Activated naive CD8-positive, alpha-beta T cell treated with anti-CD3 and anti-CD28 coated beads, Interleukin-2, amount 50 U/mL, for 24 hours (primary cell): Measurements from ENCODE around the gene CPEB3.
A peak's percentile ranks its signal among the peaks of the same experiment; 100 is the strongest.

Experiments
- ATAC-seq: fragments of 150-1000 bp; cut with Tn5 transposase; one replicate; pipeline ENCODE4 v1.10.0; 2021
- DNase-seq: peaks from one replicate; pipeline ENCODE4 v3.0.0; 2021
- H3K27ac Mint-ChIP-seq: one replicate; pipeline ENCODE4 v1.8.0; 2021; ENCODE audit warnings: mild to moderate bottlenecking, mixed read lengths
- H3K27me3 Mint-ChIP-seq: one replicate; pipeline ENCODE4 v1.8.0; 2021; ENCODE audit warnings: mixed read lengths
- H3K36me3 Mint-ChIP-seq: one replicate; pipeline ENCODE4 v1.8.0; 2021; ENCODE audit warnings: low read depth, mixed read lengths
- H3K4me1 Mint-ChIP-seq: one replicate; pipeline ENCODE4 v1.8.0; 2021; ENCODE audit warnings: mixed read lengths
- H3K4me3 Mint-ChIP-seq: one replicate; pipeline ENCODE4 v1.8.0; 2021; ENCODE audit warnings: mild to moderate bottlenecking, moderate library complexity, mixed read lengths
- H3K9me3 Mint-ChIP-seq: one replicate; pipeline ENCODE4 v1.8.0; 2021; ENCODE audit warnings: mixed read lengths

Gene CPEB3

DNA sequence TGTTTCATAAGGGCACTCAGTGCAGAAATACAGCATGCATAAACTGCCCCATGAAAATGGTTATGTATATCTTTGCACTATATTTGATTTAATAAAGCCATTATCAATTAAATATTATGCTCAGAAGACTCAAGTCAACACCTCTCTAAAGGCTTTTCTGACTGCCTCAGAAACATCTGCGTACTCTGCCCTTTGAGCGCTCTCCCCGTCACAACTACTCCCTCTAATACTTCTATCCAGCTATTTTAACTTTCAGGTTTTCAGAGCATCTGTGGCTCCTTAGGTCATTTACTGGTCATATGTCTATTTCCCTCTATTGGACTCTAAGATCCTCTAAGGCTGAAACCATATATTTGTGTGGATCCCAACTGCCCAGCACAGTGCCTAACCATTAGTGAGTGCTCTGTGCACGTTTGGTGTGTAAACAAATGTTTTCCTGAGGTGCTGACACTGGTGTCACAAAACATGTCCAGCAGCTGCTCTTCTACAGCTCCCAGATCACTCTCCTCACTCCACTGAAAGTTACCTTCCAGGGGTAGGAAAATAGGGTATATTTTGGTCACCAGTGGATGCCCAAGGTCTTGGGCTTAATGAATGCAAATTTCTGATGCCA, 188.2 kb downstream of the CPEB3 start:
- Mint-ChIP-seq H3K27me3 (no peaks in the 10 kb centered on the region), H3K4me1 (peaks cover 13% of the 10 kb centered on the region), H3K9me3 (no peaks in the 10 kb centered on the region), H3K4me3 (no peak overlapping the region), H3K36me3 (no peaks in the 10 kb centered on the region), H3K27ac (no peak overlapping the region)
- no peak for ATAC-seq
- no peak for DNase-seq

DNA sequence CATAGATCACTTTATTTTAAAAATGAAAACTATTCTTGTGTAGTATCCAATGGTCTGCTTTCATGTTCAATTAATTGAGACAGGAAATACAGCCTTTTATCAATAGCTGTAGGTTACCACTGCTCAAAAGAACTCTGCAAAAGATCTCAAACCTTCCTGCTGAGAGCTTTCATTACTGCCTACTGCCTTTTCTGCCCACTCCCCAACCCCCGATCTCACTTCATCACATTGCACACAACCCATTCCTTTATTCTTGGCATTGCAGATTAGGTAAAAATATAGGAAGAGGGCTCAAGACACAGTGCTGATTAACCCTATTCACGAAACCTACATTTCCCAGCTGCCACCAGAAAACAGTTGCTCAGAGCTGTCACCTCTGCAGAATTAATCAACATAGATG, 195.9 kb downstream of the CPEB3 start:
- no peak for ATAC-seq
- H3K27ac Mint-ChIP-seq, result no peak overlapping the region
- H3K9me3 Mint-ChIP-seq, result no peaks in the 10 kb centered on the region

DNA sequence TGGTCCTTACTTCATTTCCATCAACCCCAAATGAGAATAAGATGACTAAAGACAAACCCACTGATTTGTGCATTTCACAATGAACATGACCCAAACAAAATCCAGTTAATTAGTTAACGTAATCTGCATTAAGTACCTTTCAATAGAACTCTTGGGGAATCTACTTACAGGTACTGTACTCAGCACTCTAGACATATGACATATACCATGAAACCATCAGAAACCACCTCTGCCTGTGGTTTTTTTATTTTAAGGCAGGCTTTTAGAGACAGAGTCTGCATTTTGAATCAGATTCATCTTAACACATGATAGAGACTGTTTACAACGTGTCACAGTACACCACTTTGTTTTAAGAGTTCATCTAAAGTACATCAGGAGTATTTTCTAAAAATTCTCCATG, 198.9 kb downstream of the CPEB3 start:
- Mint-ChIP-seq H3K27ac (no peak overlapping the region), H3K27me3 (no peaks in the 10 kb centered on the region), H3K36me3 (no peaks in the 10 kb centered on the region), H3K4me1 (peaks cover 6% of the 10 kb centered on the region), H3K9me3 (no peaks in the 10 kb centered on the region), H3K4me3 (no peak overlapping the region)
- ATAC-seq (no peak), DNase-seq (no peak)

More for the DNA sequence above, 195.9 kb downstream of the CPEB3 start:
- H3K36me3 Mint-ChIP-seq, result no peaks in the 10 kb centered on the region
- no peak overlapping the region for H3K4me3 Mint-ChIP-seq
- DNase-seq, result no peak
- no peaks in the 10 kb centered on the region for H3K27me3 Mint-ChIP-seq
- no peaks in the 10 kb centered on the region for H3K4me1 Mint-ChIP-seq

DNA sequence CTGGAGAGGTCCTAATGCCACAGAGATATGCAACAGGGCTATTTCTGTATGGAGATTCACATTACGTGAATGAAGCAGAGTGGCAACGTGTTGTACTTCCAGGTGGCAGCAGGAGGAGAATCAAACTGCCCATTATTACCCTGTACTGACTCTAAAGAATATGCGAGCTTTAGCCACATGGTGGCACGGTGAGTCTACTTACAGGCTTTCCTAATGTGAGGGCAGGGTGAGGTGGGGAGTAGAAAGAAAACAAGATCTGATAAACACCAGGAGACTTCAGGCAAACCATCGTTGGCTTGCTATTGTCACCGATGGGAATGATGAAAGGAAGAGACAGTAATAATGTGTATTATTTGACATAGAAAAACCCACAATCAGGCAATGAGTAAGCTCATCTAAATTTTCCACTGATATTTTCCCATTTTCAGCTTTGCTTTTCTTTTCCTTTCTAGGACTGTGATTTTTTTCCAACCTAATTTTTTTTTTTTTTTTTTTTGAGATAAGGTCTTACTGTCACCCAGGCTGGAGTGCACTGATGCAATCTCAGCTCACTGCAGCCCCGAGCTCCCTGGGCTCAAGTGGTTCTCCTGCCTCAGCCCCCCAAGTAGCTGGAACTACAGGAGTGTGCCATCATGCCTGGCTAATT, 203.0 kb downstream of the CPEB3 start:
- Mint-ChIP-seq H3K9me3 (no peaks in the 10 kb centered on the region), H3K27ac (no peak overlapping the region), H3K27me3 (no peaks in the 10 kb centered on the region), H3K4me3 (no peak overlapping the region), H3K4me1 (peaks cover 6% of the 10 kb centered on the region), H3K36me3 (no peaks in the 10 kb centered on the region)
- ATAC-seq (peak; percentile 94), DNase-seq (peak; percentile 29)

DNA sequence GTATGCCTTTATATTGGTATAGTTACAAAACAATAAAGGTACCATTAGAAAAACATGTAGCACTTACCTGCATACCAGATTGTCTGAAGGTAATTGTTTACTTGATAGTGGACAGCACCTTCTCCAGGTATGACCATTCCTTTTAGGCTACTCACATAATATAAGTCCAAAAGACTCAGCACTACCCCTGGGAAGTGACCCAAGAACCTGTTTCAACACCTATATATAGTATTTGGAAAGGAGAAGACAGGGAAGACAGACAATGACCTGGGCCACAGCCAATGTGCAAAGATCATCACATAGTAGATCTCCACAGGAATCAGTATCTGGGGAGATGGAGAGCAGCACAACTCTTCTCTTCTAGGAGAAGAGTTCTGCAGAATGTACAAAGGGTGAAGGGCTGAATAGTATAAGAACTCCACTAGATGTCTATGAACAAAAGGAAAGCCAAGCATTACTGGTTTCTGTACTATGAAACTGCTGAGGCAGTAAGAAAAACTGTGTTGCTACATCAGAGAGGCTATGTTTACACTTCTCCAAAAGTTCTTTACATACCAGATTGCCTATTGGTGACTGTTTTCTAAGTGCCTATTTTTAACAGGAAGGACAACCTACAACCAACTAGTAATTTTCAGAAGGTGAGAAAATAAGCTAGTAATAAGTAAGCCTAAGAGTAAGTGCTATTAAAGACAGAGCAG, 208.1 kb downstream of the CPEB3 start:
- H3K4me3 Mint-ChIP-seq, result no peak overlapping the region
- no peak overlapping the region for H3K27ac Mint-ChIP-seq
- peaks cover 11% of the 10 kb centered on the region for H3K36me3 Mint-ChIP-seq
- ATAC-seq (no peak), DNase-seq (no peak)
- peaks cover 3% of the 10 kb centered on the region for H3K4me1 Mint-ChIP-seq
- H3K9me3 Mint-ChIP-seq, result no peaks in the 10 kb centered on the region
- no peaks in the 10 kb centered on the region for H3K27me3 Mint-ChIP-seq

- Mint-ChIP-seq H3K4me1 (no peaks in the 10 kb centered on the region), H3K36me3 (peaks cover 11% of the 10 kb centered on the region), H3K27me3 (no peaks in the 10 kb centered on the region), H3K27ac (no peak overlapping the region), H3K9me3 (no peaks in the 10 kb centered on the region), H3K4me3 (no peak overlapping the region)
- DNase-seq (no peak), ATAC-seq (no peak)
These were observed 209.2 kb downstream of the CPEB3 start for GRCh38 chr10:92081641-92082040.

DNA sequence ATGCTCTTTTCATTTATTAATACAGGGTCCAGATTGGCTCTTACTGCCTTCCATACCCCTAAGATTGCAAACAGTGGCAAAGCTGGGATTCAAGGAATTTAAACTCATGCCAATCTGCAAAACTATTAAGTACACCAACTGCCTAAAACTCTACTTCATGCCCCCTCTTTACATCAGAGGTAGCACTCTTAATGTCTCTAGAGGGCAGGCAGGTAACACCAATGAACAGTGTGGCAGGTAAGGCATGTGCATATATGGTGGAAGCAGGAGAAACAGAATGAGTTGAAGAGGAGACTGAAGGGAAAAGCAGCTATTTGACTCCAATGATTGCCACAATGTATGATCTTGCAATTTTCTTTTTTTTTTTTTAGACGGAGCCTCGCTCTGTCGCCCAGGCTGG, 210.6 kb downstream of the CPEB3 start:
- H3K4me1 Mint-ChIP-seq, result no peaks in the 10 kb centered on the region
- ATAC-seq, result no peak
- H3K4me3 Mint-ChIP-seq, result no peak overlapping the region
- no peaks in the 10 kb centered on the region for H3K9me3 Mint-ChIP-seq
- peaks cover 13% of the 10 kb centered on the region for H3K36me3 Mint-ChIP-seq
- no peak for DNase-seq
- no peak overlapping the region for H3K27ac Mint-ChIP-seq
- H3K27me3 Mint-ChIP-seq, result no peaks in the 10 kb centered on the region

GRCh38 chr10:92079003-92079402, 211.9 kb downstream of the CPEB3 start:
- Mint-ChIP-seq H3K27me3 (no peaks in the 10 kb centered on the region), H3K4me3 (no peak overlapping the region), H3K36me3 (peaks cover 13% of the 10 kb centered on the region), H3K27ac (no peak overlapping the region), H3K9me3 (no peaks in the 10 kb centered on the region), H3K4me1 (no peaks in the 10 kb centered on the region)
- DNase-seq (no peak), ATAC-seq (no peak)

DNA sequence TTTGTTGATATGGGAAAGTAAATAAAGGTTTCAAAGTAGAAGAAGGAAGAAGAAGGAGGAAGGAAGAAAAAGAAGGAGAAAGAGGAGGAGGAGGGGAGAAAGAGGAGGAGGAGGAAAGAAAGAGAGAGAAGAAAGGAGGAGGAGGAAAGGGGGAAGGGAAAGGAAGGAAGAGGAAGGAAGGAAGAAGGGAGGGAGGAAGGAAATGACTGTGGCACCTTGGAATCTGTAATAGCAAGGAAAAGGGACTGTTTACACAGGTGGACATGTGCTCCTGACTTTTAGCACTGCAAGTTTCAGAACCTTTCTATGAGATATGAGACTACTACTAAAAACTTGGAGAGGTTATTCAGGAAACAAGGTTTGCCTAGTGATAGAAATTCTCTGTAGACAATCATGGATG, 214.2 kb downstream of the CPEB3 start:
- H3K9me3 Mint-ChIP-seq, result no peaks in the 10 kb centered on the region
- no peak overlapping the region for H3K4me3 Mint-ChIP-seq
- H3K27ac Mint-ChIP-seq, result no peak overlapping the region
- ATAC-seq (no peak), DNase-seq (no peak)
- H3K27me3 Mint-ChIP-seq, result no peaks in the 10 kb centered on the region
- H3K4me1 Mint-ChIP-seq, result no peaks in the 10 kb centered on the region
- peaks cover 14% of the 10 kb centered on the region for H3K36me3 Mint-ChIP-seq

- Mint-ChIP-seq H3K27ac (no peak overlapping the region), H3K36me3 (peaks cover 10% of the 10 kb centered on the region), H3K9me3 (no peaks in the 10 kb centered on the region), H3K4me1 (no peaks in the 10 kb centered on the region), H3K4me3 (no peak overlapping the region), H3K27me3 (no peaks in the 10 kb centered on the region)
- no peak for DNase-seq
- no peak for ATAC-seq
These were observed 215.0 kb downstream of the CPEB3 start for GRCh38 chr10:92075829-92076228.

DNA sequence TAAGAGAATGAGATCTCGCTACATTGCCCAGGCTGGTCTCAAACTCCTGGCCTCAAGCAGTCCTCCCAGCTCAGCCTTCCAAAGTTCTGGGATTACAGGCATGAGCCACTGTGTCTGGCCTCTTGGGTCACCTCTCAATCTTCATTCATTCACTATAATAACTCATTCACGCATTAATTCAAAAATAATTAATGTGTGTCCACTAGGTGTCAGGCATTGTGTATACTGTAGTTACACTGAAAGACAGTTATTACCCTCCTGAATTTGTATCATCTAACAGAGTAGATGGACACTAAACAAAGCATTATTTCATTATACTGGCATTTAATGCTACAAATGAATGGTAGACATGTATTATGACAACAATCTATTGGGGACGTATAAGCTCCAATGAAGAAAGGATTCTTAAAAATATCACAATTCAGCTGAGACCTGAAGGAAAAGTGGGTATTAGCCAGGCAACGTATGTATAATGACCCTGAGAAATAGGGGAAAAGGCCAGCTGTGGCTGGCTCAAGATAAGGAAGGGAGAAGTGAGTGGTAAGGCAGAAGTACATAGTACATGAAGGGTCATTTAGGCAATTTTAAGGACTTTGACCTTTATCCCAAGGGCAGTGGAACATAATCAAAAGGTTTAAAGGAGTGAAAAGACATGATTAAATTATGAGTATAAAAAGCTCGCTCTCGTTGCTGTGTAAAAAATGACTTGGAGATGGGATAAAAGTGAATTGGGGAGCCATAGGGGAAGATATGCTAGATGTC, 216.6 kb downstream of the CPEB3 start:
- DNase-seq (no peak), ATAC-seq (no peak)
- Mint-ChIP-seq H3K4me1 (no peaks in the 10 kb centered on the region), H3K27me3 (no peaks in the 10 kb centered on the region), H3K36me3 (peaks cover 5% of the 10 kb centered on the region), H3K27ac (no peak overlapping the region), H3K9me3 (no peaks in the 10 kb centered on the region), H3K4me3 (no peak overlapping the region)

DNA sequence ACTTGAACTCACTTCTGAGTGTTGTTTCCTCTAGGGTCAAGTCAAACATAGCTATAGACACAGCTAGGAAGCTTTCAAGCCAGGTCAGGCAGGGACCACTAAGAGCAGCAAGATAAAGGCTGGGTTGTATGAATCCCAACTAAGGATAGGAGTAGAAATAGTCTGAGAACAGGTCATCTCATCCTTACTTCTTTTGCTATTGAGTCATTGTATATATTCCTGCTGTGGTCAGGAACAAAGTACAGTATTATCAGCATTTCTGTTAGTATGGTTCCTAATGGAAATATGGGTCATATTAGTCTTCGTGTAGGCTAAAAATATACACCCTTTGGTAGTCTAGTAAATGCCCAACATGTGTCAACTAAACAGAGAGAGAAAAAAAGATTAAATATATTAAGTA, 222.0 kb downstream of the CPEB3 start:
- no peaks in the 10 kb centered on the region for H3K27me3 Mint-ChIP-seq
- H3K36me3 Mint-ChIP-seq, result peaks cover 1% of the 10 kb centered on the region
- H3K27ac Mint-ChIP-seq, result no peak overlapping the region
- no peak for ATAC-seq
- H3K4me1 Mint-ChIP-seq, result no peaks in the 10 kb centered on the region
- DNase-seq, result no peak
- H3K4me3 Mint-ChIP-seq, result no peak overlapping the region
- H3K9me3 Mint-ChIP-seq, result no peaks in the 10 kb centered on the region

- Mint-ChIP-seq H3K36me3 (no peaks in the 10 kb centered on the region), H3K4me3 (no peak overlapping the region), H3K9me3 (no peaks in the 10 kb centered on the region), H3K27ac (no peak overlapping the region), H3K4me1 (no peaks in the 10 kb centered on the region), H3K27me3 (no peaks in the 10 kb centered on the region)
- ATAC-seq (no peak), DNase-seq (no peak)
These were observed 224.5 kb downstream of the CPEB3 start for GRCh38 chr10:92066386-92066785.

DNA sequence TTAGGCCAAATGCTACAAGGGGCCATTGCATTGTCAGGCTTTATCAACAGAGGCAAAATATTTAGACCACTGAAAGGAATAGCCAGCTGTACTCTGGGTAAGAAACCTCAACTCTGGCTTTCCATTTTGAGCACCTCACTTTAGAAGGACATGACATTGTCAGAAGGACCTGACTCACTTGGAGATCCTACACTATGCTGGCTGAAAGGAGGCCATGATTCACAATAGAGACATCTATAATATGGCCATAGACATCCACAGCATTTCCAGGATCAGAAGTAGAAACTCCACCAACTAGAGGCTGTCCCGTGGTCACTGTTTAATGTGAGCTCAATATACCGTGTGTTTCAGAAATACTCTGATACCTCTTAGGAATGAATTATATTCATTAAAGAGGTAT, 226.4 kb downstream of the CPEB3 start:
- H3K27ac Mint-ChIP-seq, result no peak overlapping the region
- ATAC-seq, result no peak
- no peaks in the 10 kb centered on the region for H3K27me3 Mint-ChIP-seq

DNA sequence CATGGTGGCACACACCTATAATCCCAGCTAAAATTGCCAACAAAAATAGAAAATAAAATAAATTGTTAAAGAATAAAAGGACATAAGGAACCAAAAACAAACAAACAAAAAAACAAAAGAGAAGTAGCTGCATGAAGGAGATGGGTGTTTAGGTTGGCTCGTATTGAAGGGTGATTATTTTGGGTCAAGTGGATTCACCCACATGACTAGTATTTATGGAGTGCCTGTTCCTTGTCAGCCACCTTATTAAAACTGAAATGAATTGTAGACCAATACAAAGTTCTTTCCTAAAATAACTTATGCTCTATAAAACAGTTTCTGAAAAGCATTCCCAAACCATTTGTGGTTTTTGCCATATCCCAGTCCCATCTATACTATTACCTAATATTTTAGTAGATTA, 228.6 kb downstream of the CPEB3 start:
- Mint-ChIP-seq H3K9me3 (no peaks in the 10 kb centered on the region), H3K36me3 (no peaks in the 10 kb centered on the region), H3K27ac (no peak overlapping the region), H3K4me3 (no peak overlapping the region), H3K4me1 (no peaks in the 10 kb centered on the region), H3K27me3 (no peaks in the 10 kb centered on the region)
- ATAC-seq (no peak), DNase-seq (no peak)

More for the DNA sequence above, 226.4 kb downstream of the CPEB3 start:
- DNase-seq, result no peak
- Mint-ChIP-seq H3K36me3 (no peaks in the 10 kb centered on the region), H3K4me3 (no peak overlapping the region), H3K9me3 (no peaks in the 10 kb centered on the region), H3K4me1 (no peaks in the 10 kb centered on the region)
